Dedifferentiated amniotic fluid mesenchymal stem cell (primary cell): Measurements from ENCODE around the gene ANKS1B.
"Not testable (repeated sequence)": the region's sequence is repeated elsewhere in the genome, so short reads cannot be mapped to it uniquely, and the experiment has no call there.

ENCODE experiments used
- DNase-seq: peaks from one replicate; pipeline ENCODE4 v3.0.0-alpha.2; 2016; ENCODE audit errors: extremely low spot score

The ANKS1B gene

GRCh38 chr12:99066726-99067125 is 918.0 kb downstream of the ANKS1B start:
- no peak for DNase-seq

- DNase-seq = no peak
These were observed 921.6 kb downstream of the ANKS1B start for GRCh38 chr12:99063182-99063581.

GRCh38 chr12:99059824-99060511 is 924.8 kb downstream of the ANKS1B start:
- peak; percentile 87 for DNase-seq

- no peak for DNase-seq
These were observed 927.1 kb downstream of the ANKS1B start for GRCh38 chr12:99057670-99058069.

- DNase-seq = no peak
These were observed 928.5 kb downstream of the ANKS1B start for GRCh38 chr12:99056186-99056585.

GRCh38 chr12:99055299-99055698 is 929.4 kb downstream of the ANKS1B start:
- no peak for DNase-seq

- no peak for DNase-seq
These were observed 930.1 kb downstream of the ANKS1B start for GRCh38 chr12:99054601-99055128.

GRCh38 chr12:99053616-99054362 is 930.9 kb downstream of the ANKS1B start:
- DNase-seq = no peak

GRCh38 chr12:99049774-99050173 is 935.0 kb downstream of the ANKS1B start:
- no peak for DNase-seq

- DNase-seq = no peak
These were observed 939.6 kb downstream of the ANKS1B start for GRCh38 chr12:99045158-99045557.

GRCh38 chr12:99043319-99043914 is 941.3 kb downstream of the ANKS1B start:
- peak; percentile 60 for DNase-seq

- no peak for DNase-seq
These were observed 942.5 kb downstream of the ANKS1B start for GRCh38 chr12:99042226-99042625.

- DNase-seq = no peak
These were observed 945.2 kb downstream of the ANKS1B start for GRCh38 chr12:99039367-99040120.

- DNase-seq = no peak
These were observed 948.2 kb downstream of the ANKS1B start for GRCh38 chr12:99036566-99036965.

GRCh38 chr12:99035803-99036202 is 948.9 kb downstream of the ANKS1B start:
- DNase-seq = no peak

GRCh38 chr12:99034201-99034600 is 950.5 kb downstream of the ANKS1B start:
- not testable (repeated sequence) for DNase-seq

- DNase-seq = no peak
These were observed 955.0 kb downstream of the ANKS1B start for GRCh38 chr12:99029511-99030271.

- DNase-seq = no peak
These were observed 957.3 kb downstream of the ANKS1B start for GRCh38 chr12:99027461-99027860.

- DNase-seq = no peak
These were observed 957.7 kb downstream of the ANKS1B start for GRCh38 chr12:99027055-99027393.

- no peak for DNase-seq
These were observed 958.2 kb downstream of the ANKS1B start for GRCh38 chr12:99026332-99027054.

GRCh38 chr12:99024870-99025269 is 959.9 kb downstream of the ANKS1B start:
- no peak for DNase-seq
